Stimulated activated CD4-positive, alpha-beta T cell treated with anti-CD3 and anti-CD28 coated beads, TNF-alpha, amount 100 ng/mL, for 24 hours (primary cell): ENCODE results near the gene BMI1.
"Not testable (repeated sequence)": the region's sequence is repeated elsewhere in the genome, so short reads cannot be mapped to it uniquely, and the experiment has no call there.

Experiments used
- DNase-seq, 3 experiments: peaks; one replicate each; pipeline ENCODE4 v3.0.0-alpha.2; 2020; ENCODE audit warnings: low read depth in 3 of 3

The BMI1 gene

DNA sequence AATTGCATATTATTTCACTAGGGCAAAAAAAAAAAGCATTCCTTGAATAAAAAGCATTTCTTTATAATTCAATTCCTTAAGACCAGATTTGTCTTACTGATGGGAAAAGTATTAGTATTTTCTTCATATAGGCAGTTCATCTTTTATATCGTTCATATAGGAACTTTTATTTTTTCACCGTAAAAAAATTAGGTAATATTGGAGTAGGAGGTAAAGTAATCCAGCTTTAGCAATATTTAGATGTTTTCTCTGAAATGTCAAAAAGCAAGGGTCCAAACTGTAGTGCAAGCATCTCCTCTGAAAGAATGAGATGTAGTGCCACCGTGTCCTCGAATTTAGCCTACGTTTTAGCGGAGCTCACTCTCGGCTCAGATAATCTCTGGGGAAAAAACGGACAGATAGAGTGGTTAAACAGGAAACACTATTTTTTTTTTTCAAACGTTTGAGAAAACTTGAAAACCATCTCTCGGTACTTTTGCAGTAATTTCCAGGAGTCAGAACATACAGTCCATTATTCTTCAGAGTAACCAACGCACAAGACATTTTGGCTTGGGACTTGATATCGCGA, 18.9 kb downstream of the BMI1 start:
- DNase-seq, result no peak

DNA sequence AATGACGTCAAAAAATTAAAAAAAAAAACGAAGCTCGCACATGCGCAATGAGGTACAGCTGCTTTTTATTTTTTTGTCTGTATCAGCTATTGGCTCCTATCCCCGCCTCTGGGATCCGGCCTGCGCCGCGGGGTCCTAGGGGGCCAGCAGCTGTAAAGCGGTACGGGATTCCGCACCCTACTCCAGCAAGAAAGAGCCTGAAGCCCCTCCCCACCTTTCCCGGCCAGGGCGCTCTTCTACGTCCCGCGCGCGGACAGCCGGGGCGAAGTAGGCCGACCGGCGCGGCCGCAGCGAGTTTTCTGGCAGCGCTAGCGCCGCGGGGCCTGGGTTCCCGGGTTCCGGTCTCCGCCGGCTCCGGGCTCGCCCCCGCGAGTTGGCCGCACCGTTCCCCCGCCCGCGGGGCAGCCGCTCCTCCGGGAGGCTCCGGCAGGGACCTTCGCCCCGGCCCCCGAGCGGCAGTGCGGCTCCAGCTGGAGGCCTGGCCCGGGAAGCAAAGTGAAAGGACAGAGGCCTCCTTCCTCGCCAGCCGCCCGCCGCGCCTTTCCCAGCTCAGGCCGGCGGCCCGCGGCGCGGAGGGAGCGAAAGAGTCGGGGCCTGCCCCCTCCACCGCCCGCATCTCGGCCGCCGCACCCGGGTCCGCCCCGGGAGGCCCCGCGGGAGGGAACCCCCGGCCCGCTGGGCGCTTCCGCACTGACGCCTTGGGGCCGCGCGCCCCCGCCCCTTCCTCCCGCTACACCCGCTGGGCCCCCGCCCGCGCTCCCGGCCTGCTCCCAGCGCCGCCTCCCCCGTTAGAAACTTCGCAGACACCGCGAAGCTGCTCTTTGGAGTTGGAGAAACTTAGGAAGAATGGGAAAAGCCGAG, 19.7 kb downstream of the BMI1 start:
- no peak for DNase-seq

GRCh38 chr10:22341190-22341925, 20.5 kb downstream of the BMI1 start:
- no peak for DNase-seq

DNA sequence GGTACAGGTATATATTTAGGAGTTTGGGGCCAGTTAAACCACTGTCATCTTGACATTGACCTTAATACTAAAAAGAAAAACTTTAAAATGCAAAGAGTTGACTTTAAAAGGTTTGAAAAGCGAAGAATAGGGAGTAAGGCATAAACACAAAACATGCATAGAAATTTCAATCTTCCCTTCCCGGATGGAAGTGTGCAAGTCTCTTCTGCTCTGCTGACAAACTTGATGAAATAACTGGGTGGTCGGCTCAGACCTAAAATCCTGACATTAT, 21.0 kb downstream of the BMI1 start:
- no peak for DNase-seq

GRCh38 chr10:22342421-22342820, 21.5 kb downstream of the BMI1 start:
- DNase-seq, result no peak

DNA sequence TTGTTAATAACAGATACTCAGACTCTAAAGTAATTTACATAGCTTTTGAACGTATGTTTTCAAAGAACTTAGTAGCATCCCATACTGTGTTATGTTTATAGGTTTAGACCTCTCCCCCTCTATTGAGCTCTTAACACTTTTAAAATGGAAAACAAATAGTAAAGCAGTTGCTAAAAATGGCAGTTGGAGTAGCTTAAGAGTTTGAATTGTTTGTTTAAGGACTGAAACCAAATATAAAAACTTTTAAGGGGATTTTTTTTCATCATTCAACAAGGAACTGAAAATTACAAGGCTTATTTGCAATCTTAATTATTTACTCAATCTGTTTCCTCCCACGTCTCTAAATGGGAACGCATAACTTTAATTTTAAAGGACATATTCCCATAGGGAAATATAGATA, 22.8 kb downstream of the BMI1 start:
- no peak for DNase-seq

- no peak for DNase-seq
These were observed 23.4 kb downstream of the BMI1 start for GRCh38 chr10:22344249-22344648.

DNA sequence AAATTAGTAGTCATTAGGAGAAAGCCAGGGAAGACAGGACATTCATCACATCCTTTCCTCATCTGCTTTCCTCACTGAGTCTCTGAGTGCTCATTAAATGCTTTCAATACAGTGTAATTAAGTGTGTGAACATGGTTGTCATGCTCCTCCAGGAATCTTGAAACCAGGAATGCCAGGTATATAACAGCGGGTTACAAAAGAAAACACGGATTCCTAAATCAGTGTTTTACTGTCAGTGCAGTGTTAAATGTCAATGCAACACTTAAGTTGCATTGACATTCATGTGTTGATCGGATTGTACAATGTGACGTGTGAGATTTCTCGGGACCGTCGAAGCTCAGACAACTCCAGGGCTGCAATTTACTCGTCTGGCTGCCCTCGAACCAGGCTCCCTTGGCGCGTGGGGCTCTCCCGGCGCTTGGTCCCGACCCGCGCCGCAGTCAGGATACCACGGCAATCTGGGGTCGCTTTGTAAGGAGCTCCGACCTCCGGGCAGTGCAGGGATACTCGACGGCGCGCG, 23.9 kb downstream of the BMI1 start:
- DNase-seq, result no peak

DNA sequence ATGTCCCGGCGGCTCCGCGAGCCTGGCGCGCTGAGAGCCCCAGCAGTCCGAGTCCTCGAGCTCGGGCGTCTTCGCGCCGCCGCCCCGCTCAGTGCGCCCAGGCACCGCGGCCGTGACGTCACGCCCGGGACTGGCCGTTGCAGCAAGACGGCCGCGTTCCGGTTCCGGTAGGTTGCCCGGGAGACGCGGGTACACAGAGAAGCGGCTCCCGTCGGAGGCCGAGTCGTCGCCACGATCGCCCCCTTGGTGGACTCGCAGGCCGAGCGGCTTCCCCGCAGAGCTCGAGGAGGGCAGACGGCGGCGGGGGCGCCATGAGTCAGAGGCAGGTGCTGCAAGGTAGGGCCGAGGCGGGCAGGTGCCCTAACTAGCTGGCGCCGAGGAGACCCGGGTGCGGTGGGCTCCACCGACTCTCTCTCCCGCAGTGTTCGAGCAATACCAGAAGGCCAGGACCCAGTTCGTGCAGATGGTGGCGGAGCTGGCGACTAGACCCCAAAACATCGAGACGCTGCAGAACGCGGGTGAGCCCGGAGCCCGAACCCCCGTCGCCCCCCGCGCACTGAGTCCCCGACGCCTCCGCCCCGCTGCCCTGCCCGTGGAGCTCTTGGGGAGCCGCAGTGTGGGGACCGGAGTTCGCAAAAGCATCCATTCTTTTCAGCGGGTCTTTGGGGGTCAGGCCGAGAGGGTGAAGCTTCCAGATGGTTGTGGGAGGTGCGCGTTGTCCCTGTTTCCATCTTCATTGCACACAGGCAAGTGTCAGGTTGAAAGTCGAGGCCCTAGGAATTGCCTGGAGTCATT, 24.6 kb downstream of the BMI1 start, which contains the start of gene SPAG6:
Gene SPAG6 (plus strand): TSS at position 196 of the 795 bp plus-strand sequence. CDS start 116 bp downstream, at position 312.
- DNase-seq, result no peak

- DNase-seq, result no peak
These were observed 25.3 kb downstream of the BMI1 start for GRCh38 chr10:22346096-22346661.

GRCh38 chr10:22349755-22350154, 28.9 kb downstream of the BMI1 start:
- DNase-seq, result no peak

DNA sequence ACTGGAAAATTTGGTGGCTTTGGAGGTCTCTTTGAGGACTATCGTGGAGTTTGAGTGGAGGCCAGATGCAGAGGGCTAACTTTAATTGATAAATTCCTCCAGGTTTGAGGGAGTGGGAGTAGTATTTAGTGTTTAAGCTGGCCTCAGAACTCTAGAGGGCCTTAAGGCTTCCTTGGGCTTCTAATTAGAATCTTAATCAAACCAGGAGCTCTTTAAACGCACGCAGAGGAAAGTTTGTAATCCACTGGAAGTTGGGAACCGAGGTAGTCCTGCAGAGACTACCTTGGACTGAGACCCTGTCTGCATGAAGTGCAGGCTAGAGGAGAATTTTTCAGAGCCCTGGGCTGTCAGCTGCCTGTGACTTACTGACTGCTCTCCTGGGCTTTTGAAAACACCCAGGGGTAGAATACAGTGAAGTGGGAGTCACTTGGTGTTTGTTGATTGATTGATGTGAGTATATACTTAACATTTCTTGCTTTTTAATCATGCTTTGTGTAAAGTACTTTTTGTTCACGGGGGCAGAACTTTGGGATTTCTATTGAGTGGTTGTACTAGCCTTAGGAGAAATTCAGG, 30.3 kb downstream of the BMI1 start:
- DNase-seq, result no peak

GRCh38 chr10:22356324-22356873, 35.5 kb downstream of the BMI1 start:
- DNase-seq, result no peak

GRCh38 chr10:22357770-22358169, 36.9 kb downstream of the BMI1 start:
- DNase-seq, result not testable (repeated sequence)

DNA sequence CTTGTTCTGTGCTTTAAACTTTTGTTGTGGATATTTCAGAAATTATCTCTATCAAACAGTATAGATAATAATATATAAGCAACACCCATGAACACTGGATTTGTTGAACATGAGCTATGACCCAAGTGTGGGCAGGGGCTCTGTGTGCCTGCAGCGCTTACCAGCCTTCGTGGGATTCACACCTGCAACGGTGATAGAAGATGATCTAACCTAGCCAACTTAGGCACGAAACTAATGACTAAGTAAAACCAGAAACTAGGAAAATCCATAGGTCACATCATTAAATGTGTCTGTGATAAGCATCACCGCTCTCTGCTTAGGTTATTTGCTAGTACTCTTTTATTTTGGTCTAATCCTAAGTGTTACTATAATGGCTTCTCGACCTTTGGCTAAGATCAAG, 42.4 kb downstream of the BMI1 start:
- no peak for DNase-seq

- DNase-seq, result no peak
These were observed 43.7 kb downstream of the BMI1 start for GRCh38 chr10:22364407-22365140.

- DNase-seq, result no peak
These were observed 44.3 kb downstream of the BMI1 start for GRCh38 chr10:22365233-22365632.

DNA sequence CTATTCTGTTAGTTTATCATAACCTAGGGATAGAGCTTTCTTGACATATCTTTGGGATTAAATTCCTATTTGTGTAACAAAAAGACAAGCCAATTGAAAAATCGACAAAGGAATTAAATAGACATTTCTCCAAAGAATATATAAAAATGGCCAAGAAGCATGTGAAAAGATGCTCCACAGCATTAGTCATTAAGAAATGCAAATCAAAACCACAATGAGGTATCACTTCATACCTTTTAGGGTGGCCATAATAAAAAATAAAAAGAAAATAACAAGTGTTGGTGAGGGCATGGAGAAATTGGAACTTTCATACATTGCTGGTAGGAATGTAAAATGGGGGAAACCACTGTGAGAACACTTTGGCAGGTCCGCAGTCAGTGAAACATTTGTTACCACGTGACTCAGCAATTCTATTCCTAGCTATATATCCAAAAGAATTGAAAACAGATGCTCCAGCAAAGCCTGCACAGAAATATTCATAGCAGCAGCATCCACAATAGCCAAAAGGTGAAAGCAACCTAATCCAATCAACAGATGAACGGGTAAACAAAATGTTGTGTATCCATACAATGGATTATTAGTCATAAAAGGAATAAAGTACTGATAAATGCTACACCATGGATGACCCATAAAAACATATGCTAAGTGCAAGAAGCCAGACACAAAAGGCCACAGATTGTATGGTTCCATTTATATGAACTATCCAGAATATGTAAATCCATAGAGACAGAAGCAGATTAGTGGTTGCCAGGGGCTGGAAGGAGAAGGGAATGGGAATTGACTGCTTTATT, 44.9 kb downstream of the BMI1 start:
- DNase-seq, result no peak

GRCh38 chr10:22366435-22366703, 45.5 kb downstream of the BMI1 start:
- DNase-seq, result no peak

DNA sequence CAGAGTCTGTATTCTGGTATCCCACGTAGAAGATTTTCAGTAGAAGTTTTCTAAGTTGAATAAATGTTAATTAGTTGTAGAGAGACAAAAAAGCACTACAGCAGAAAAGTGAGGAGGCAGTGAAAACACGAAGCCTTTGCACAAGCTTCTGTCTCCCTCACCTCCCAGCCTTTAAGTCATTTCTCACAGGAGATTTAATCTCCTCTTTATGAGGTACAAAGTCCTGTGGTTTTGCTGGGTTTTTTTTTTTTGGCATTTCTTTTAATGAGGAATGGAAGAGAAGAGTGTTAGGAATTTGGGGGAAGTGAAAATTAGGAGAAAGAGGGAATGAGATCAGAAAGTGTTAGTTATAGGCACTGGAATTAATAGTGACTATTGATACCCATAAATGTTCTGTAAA, 45.9 kb downstream of the BMI1 start:
- no peak for DNase-seq
